T-helper 17 cell (primary cell): Measurements from ENCODE around the gene TBC1D7. TPM values are rescaled to one million over a fixed set of nuclear protein-coding genes. Genes with fewer than 3 reads are reported as not detected.

Experiments used
- ATAC-seq: fragments of 150-1000 bp; cut with Tn5 transposase; 2 replicates; pipeline ENCODE4 v1.10.0; 2021; ENCODE audit warnings: mild to moderate bottlenecking, moderate library complexity
- DNase-seq, 3 donors: peaks; one replicate each; pipeline versions ENCODE4 v3.0.0 to v3.0.0-alpha.2; 2020 to 2021
- H3K9me3 ChIP-seq: one replicate; pipeline ENCODE4 v1.7.0; 2013; ENCODE audit warnings: low read length, mild to moderate bottlenecking; ENCODE audit not compliant: control insufficient read depth, poor library complexity, severe bottlenecking
- H3K27ac Mint-ChIP-seq: one replicate; pipeline ENCODE4 v1.8.0; 2022; ENCODE audit warnings: mild to moderate bottlenecking, moderate library complexity, mixed read lengths
- H3K27me3 Mint-ChIP-seq: one replicate; pipeline ENCODE4 v1.8.0; 2022; ENCODE audit warnings: mixed read lengths
- H3K36me3 Mint-ChIP-seq: one replicate; pipeline ENCODE4 v1.8.0; 2022; ENCODE audit warnings: low read depth, mixed read lengths
- H3K4me1 Mint-ChIP-seq: one replicate; pipeline ENCODE4 v1.8.0; 2022; ENCODE audit warnings: mild to moderate bottlenecking, mixed read lengths
- H3K4me3 Mint-ChIP-seq: one replicate; pipeline ENCODE4 v1.8.0; 2022; ENCODE audit warnings: mild to moderate bottlenecking, moderate library complexity, mixed read lengths
- total RNA-seq, 4 donors: library from RNA in 2 of 4; stranded (reverse) in 2 of 4; gene quantifications; one replicate each; pipeline ENCODE4 v1.2.3 and lab custom pipeline; 2022 to 2026

TBC1D7 gene
- total RNA-seq, 2 donors from 2014 or later, result 9.1 to 12.4 TPM

- H3K9me3 ChIP-seq, result no peaks in the 10 kb centered on the region
- peak overlapping the region; percentile 53 for H3K4me3 Mint-ChIP-seq
- no peak for DNase-seq
- peaks cover 12% of the 10 kb centered on the region for H3K36me3 Mint-ChIP-seq
- no peaks in the 10 kb centered on the region for H3K27me3 Mint-ChIP-seq
- ATAC-seq, result peak; percentile 81
- H3K27ac Mint-ChIP-seq, result peak overlapping the region; percentile 97
- H3K4me1 Mint-ChIP-seq, result peaks cover 17% of the 10 kb centered on the region
Measured at GRCh38 chr6:13302751-13303667, 25.3 kb downstream of the TBC1D7 start.

GRCh38 chr6:13302291-13302690, 26.0 kb downstream of the TBC1D7 start:
- no peak for ATAC-seq
- Mint-ChIP-seq H3K27me3 (no peaks in the 10 kb centered on the region), H3K4me3 (no peak overlapping the region), H3K27ac (peak overlapping the region; percentile 97), H3K4me1 (peaks cover 17% of the 10 kb centered on the region), H3K36me3 (peaks cover 10% of the 10 kb centered on the region)
- DNase-seq, result no peak
- H3K9me3 ChIP-seq, result no peaks in the 10 kb centered on the region

GRCh38 chr6:13300643-13301590, 27.4 kb downstream of the TBC1D7 start:
- no peak overlapping the region for H3K27ac Mint-ChIP-seq
- H3K9me3 ChIP-seq, result no peaks in the 10 kb centered on the region
- DNase-seq, result no peak
- no peaks in the 10 kb centered on the region for H3K27me3 Mint-ChIP-seq
- no peak for ATAC-seq
- no peak overlapping the region for H3K4me3 Mint-ChIP-seq
- peaks cover 17% of the 10 kb centered on the region for H3K4me1 Mint-ChIP-seq
- H3K36me3 Mint-ChIP-seq, result peaks cover 7% of the 10 kb centered on the region

GRCh38 chr6:13299918-13300317, 28.4 kb downstream of the TBC1D7 start:
- H3K36me3 Mint-ChIP-seq, result peaks cover 11% of the 10 kb centered on the region
- ATAC-seq (no peak), DNase-seq (no peak)
- no peak overlapping the region for H3K4me3 Mint-ChIP-seq
- no peaks in the 10 kb centered on the region for H3K27me3 Mint-ChIP-seq
- H3K27ac Mint-ChIP-seq, result no peak overlapping the region
- no peaks in the 10 kb centered on the region for H3K9me3 ChIP-seq
- H3K4me1 Mint-ChIP-seq, result peaks cover 17% of the 10 kb centered on the region

GRCh38 chr6:13299403-13299821, 28.9 kb downstream of the TBC1D7 start:
- Mint-ChIP-seq H3K4me3 (no peak overlapping the region), H3K27ac (no peak overlapping the region), H3K27me3 (no peaks in the 10 kb centered on the region), H3K4me1 (peaks cover 15% of the 10 kb centered on the region), H3K36me3 (peaks cover 16% of the 10 kb centered on the region)
- no peak for DNase-seq
- H3K9me3 ChIP-seq, result no peaks in the 10 kb centered on the region
- ATAC-seq, result no peak

GRCh38 chr6:13298446-13298845, 29.9 kb downstream of the TBC1D7 start:
- H3K4me3 Mint-ChIP-seq, result no peak overlapping the region
- H3K27ac Mint-ChIP-seq, result no peak overlapping the region
- H3K27me3 Mint-ChIP-seq, result no peaks in the 10 kb centered on the region
- H3K36me3 Mint-ChIP-seq, result peaks cover 19% of the 10 kb centered on the region
- ATAC-seq, result no peak
- no peaks in the 10 kb centered on the region for H3K9me3 ChIP-seq
- H3K4me1 Mint-ChIP-seq, result peaks cover 11% of the 10 kb centered on the region
- DNase-seq, result no peak

- Mint-ChIP-seq H3K36me3 (peaks cover 17% of the 10 kb centered on the region), H3K4me3 (no peak overlapping the region), H3K27ac (no peak overlapping the region), H3K27me3 (no peaks in the 10 kb centered on the region), H3K4me1 (peaks cover under 1% of the 10 kb centered on the region)
- H3K9me3 ChIP-seq, result no peaks in the 10 kb centered on the region
- DNase-seq (no peak), ATAC-seq (no peak)
Measured at GRCh38 chr6:13297391-13297790, 30.9 kb downstream of the TBC1D7 start.

- no peak for DNase-seq
- Mint-ChIP-seq H3K4me3 (no peak overlapping the region), H3K27me3 (no peaks in the 10 kb centered on the region), H3K36me3 (peaks cover 17% of the 10 kb centered on the region), H3K27ac (no peak overlapping the region), H3K4me1 (no peaks in the 10 kb centered on the region)
- no peak for ATAC-seq
- H3K9me3 ChIP-seq, result no peaks in the 10 kb centered on the region
Measured at GRCh38 chr6:13296536-13296997, 31.8 kb downstream of the TBC1D7 start.

GRCh38 chr6:13295576-13295975, 32.8 kb downstream of the TBC1D7 start:
- no peak for ATAC-seq
- Mint-ChIP-seq H3K27me3 (no peaks in the 10 kb centered on the region), H3K36me3 (peaks cover 17% of the 10 kb centered on the region), H3K27ac (no peak overlapping the region), H3K4me1 (no peaks in the 10 kb centered on the region), H3K4me3 (no peak overlapping the region)
- H3K9me3 ChIP-seq, result no peaks in the 10 kb centered on the region
- DNase-seq, result no peak

- no peaks in the 10 kb centered on the region for H3K9me3 ChIP-seq
- no peaks in the 10 kb centered on the region for H3K4me1 Mint-ChIP-seq
- no peaks in the 10 kb centered on the region for H3K27me3 Mint-ChIP-seq
- H3K4me3 Mint-ChIP-seq, result no peak overlapping the region
- no peak overlapping the region for H3K27ac Mint-ChIP-seq
- peaks cover 17% of the 10 kb centered on the region for H3K36me3 Mint-ChIP-seq
- DNase-seq, result no peak
- no peak for ATAC-seq
Measured at GRCh38 chr6:13294499-13295069, 33.8 kb downstream of the TBC1D7 start.

- no peak overlapping the region for H3K27ac Mint-ChIP-seq
- H3K27me3 Mint-ChIP-seq, result no peaks in the 10 kb centered on the region
- no peak overlapping the region for H3K4me3 Mint-ChIP-seq
- ATAC-seq (no peak), DNase-seq (no peak)
- no peaks in the 10 kb centered on the region for H3K9me3 ChIP-seq
- H3K36me3 Mint-ChIP-seq, result peaks cover 14% of the 10 kb centered on the region
- no peaks in the 10 kb centered on the region for H3K4me1 Mint-ChIP-seq
Measured at GRCh38 chr6:13292774-13293173, 35.6 kb downstream of the TBC1D7 start.

GRCh38 chr6:13290335-13290734, 38.0 kb downstream of the TBC1D7 start:
- Mint-ChIP-seq H3K27me3 (no peaks in the 10 kb centered on the region), H3K4me1 (no peaks in the 10 kb centered on the region), H3K36me3 (peaks cover 14% of the 10 kb centered on the region), H3K27ac (no peak overlapping the region), H3K4me3 (no peak overlapping the region)
- no peaks in the 10 kb centered on the region for H3K9me3 ChIP-seq
- DNase-seq, result no peak
- ATAC-seq, result no peak

GRCh38 chr6:13289789-13290318, 38.5 kb downstream of the TBC1D7 start:
- H3K9me3 ChIP-seq, result no peaks in the 10 kb centered on the region
- Mint-ChIP-seq H3K27ac (no peak overlapping the region), H3K36me3 (peaks cover 10% of the 10 kb centered on the region), H3K27me3 (no peaks in the 10 kb centered on the region), H3K4me1 (no peaks in the 10 kb centered on the region), H3K4me3 (no peak overlapping the region)
- ATAC-seq (no peak), DNase-seq (no peak)
